Trophoblast cell (in vitro differentiated cells and primary cell): ENCODE measurements around the gene MMGT1.

ENCODE experiments used
- DNase-seq, 2 donors: peaks; one replicate each; pipeline ENCODE4 v3.0.0-alpha.2; 2016
- H2AFZ ChIP-seq: 2 replicates; pipeline ENCODE4 v1.6.1; 2013; ENCODE audit warnings: low read length, moderate library complexity, mild to moderate bottlenecking; ENCODE audit not compliant: insufficient read depth, poor library complexity
- H2AK5ac ChIP-seq: 2 replicates; pipeline ENCODE4 v1.6.1; 2013; ENCODE audit warnings: mild to moderate bottlenecking, low read length
- H2BK120ac ChIP-seq: 2 replicates; pipeline ENCODE4 v1.6.1; 2013; ENCODE audit warnings: low read length, mild to moderate bottlenecking, moderate library complexity; ENCODE audit not compliant: insufficient read depth, poor library complexity
- H2BK12ac ChIP-seq: 2 replicates; pipeline ENCODE4 v1.6.1; 2013; ENCODE audit warnings: mild to moderate bottlenecking, low read length, moderate library complexity
- H2BK5ac ChIP-seq: 2 replicates; pipeline ENCODE4 v1.6.1; 2013; ENCODE audit warnings: low read length, low read depth, moderate library complexity, mild to moderate bottlenecking; ENCODE audit not compliant: poor library complexity
- H3K14ac ChIP-seq: 2 replicates; pipeline ENCODE4 v1.6.1; 2013; ENCODE audit warnings: mild to moderate bottlenecking, low read length
- H3K18ac ChIP-seq: 2 replicates; pipeline ENCODE4 v1.6.1; 2013; ENCODE audit warnings: mild to moderate bottlenecking, low read length
- H3K23ac ChIP-seq: 2 replicates; pipeline ENCODE4 v1.6.1; 2013; ENCODE audit warnings: low read length
- H3K27ac ChIP-seq: 2 replicates; pipeline ENCODE4 v1.5.1; 2013; ENCODE audit warnings: low read depth, mild to moderate bottlenecking, inconsistent platforms, low read length, moderate library complexity
- H3K27me3 ChIP-seq: 2 replicates; pipeline ENCODE4 v1.6.1; 2013; ENCODE audit warnings: inconsistent platforms, mild to moderate bottlenecking, low read length, moderate library complexity; ENCODE audit not compliant: insufficient read depth
- H3K36me3 ChIP-seq, 2 experiments: 1 replicate in 1 of 2; 2 replicates in 1 of 2; pipeline ENCODE4 v1.6.1; 2013; ENCODE audit warnings: low read length in 2 of 2, mild to moderate bottlenecking in 2 of 2, moderate library complexity in 1 of 2; ENCODE audit not compliant: insufficient read depth in 2 of 2, control insufficient read depth in 1 of 2
- H3K4ac ChIP-seq: 2 replicates; pipeline ENCODE4 v1.6.1; 2013; ENCODE audit warnings: low read depth, mild to moderate bottlenecking, low read length, moderate library complexity
- H3K4me1 ChIP-seq, 2 experiments: 1 replicate in 1 of 2; 2 replicates in 1 of 2; pipeline ENCODE4 v1.6.1; 2013; ENCODE audit warnings: low read length in 2 of 2, mild to moderate bottlenecking in 2 of 2, moderate library complexity in 1 of 2; ENCODE audit not compliant: insufficient read depth in 2 of 2, control insufficient read depth in 1 of 2
- H3K4me2 ChIP-seq: 2 replicates; pipeline ENCODE4 v1.6.1; 2013; ENCODE audit warnings: inconsistent platforms, mild to moderate bottlenecking, low read length, moderate library complexity
- H3K4me3 ChIP-seq: 2 replicates; pipeline ENCODE4 v1.5.1; 2013; ENCODE audit warnings: mild to moderate bottlenecking, low read depth, low read length, inconsistent platforms
- H3K79me1 ChIP-seq: one replicate; pipeline ENCODE4 v1.6.1; 2013; ENCODE audit warnings: low read length
- H3K79me2 ChIP-seq: 2 replicates; pipeline ENCODE4 v1.6.1; 2013; ENCODE audit warnings: low read length, mild to moderate bottlenecking; ENCODE audit not compliant: control insufficient read depth, insufficient read depth, poor library complexity
- H3K9ac ChIP-seq: 2 replicates; pipeline ENCODE4 v1.6.1; 2013; ENCODE audit warnings: mild to moderate bottlenecking, low read length
- H3K9me3 ChIP-seq: 2 replicates; pipeline ENCODE4 v1.6.1; 2013; ENCODE audit warnings: low read depth, mild to moderate bottlenecking, control low read depth, inconsistent platforms, low read length; ENCODE audit not compliant: insufficient read depth
- H4K12ac ChIP-seq: 2 replicates; pipeline ENCODE4 v1.6.1; 2013; ENCODE audit warnings: low read depth, mild to moderate bottlenecking, low read length, moderate library complexity
- H4K8ac ChIP-seq: 2 replicates; pipeline ENCODE4 v1.6.1; 2013; ENCODE audit warnings: low read depth, mild to moderate bottlenecking, low read length, moderate library complexity
- H4K91ac ChIP-seq: one replicate; pipeline ENCODE4 v1.6.1; 2013; ENCODE audit warnings: low read depth, mild to moderate bottlenecking, low read length, moderate library complexity
- WGBS: extraction: QIAGEN DNeasy Blood & Tissue Kit; methylation state at CpG from one replicate; pipeline ENCODE4 v1.1.7; 2013; ENCODE audit warnings: missing lambda C conversion rate; ENCODE audit not compliant: insufficient read length, insufficient coverage; ENCODE audit errors: extremely low coverage; 5-methylcytosine and 5-hydroxymethylcytosine counted together

Gene MMGT1

GRCh38 chrX:135974279-135974856 is 580 bp upstream of the MMGT1 start:
- Histone ChIP-seq H3K79me1 (peaks cover 6% of the 10 kb centered on the region), H3K9ac (peak overlapping the region; percentile 65), H2AFZ (peak overlapping the region; percentile 54), H3K18ac (no peak overlapping the region), H2BK120ac (no peak overlapping the region), H2BK12ac (no peak overlapping the region), H3K27me3 (no peaks in the 10 kb centered on the region), H3K4ac (no peak overlapping the region), H3K23ac (no peak overlapping the region), H3K79me2 (peaks cover 2% of the 10 kb centered on the region), H4K8ac (no peak overlapping the region), H3K4me2 (peak overlapping the region; percentile 83), H3K4me1 (peaks cover 0 to 2% of the 10 kb centered on the region in 2 experiments), H3K9me3 (no peaks in the 10 kb centered on the region), H4K12ac (no peak overlapping the region), H3K14ac (no peak overlapping the region), H2AK5ac (no peak overlapping the region), H2BK5ac (no peak overlapping the region), H3K4me3 (no peak overlapping the region), H3K36me3 (peaks cover 0 to 2% of the 10 kb centered on the region in 2 experiments), H4K91ac (no peak overlapping the region), H3K27ac (no peak overlapping the region)
- peak; percentile 4 to 23 for DNase-seq
- WGBS: no CpG with 5 or more reads among the region's 32 CpGs

GRCh38 chrX:135973025-135973547 is 702 bp downstream of the MMGT1 start:
- Histone ChIP-seq H3K18ac (peak overlapping the region; percentile 11), H4K91ac (peak overlapping the region; percentile 10), H3K79me2 (peaks cover 2% of the 10 kb centered on the region), H3K4me1 (peaks cover 0 to 2% of the 10 kb centered on the region in 2 experiments), H3K27ac (peak overlapping the region; percentile 20), H3K4me3 (peak overlapping the region; percentile 84), H2AK5ac (no peak overlapping the region), H2BK12ac (no peak overlapping the region), H3K79me1 (peaks cover 6% of the 10 kb centered on the region), H3K23ac (no peak overlapping the region), H3K4me2 (peak overlapping the region; percentile 97), H3K4ac (peak overlapping the region; percentile 46), H2BK5ac (no peak overlapping the region), H3K14ac (peak overlapping the region; percentile 27), H3K27me3 (no peaks in the 10 kb centered on the region), H3K9ac (peak overlapping the region; percentile 88), H4K12ac (peak overlapping the region; percentile 77), H2BK120ac (no peak overlapping the region), H2AFZ (peak overlapping the region; percentile 82), H4K8ac (peak overlapping the region; percentile 51), H3K36me3 (peaks cover 0 to 2% of the 10 kb centered on the region in 2 experiments), H3K9me3 (no peaks in the 10 kb centered on the region)
- peak in 1 of 2 donors; percentile 41 for DNase-seq
- no CpG with 5 or more reads among the region's 10 CpGs for WGBS

DNA sequence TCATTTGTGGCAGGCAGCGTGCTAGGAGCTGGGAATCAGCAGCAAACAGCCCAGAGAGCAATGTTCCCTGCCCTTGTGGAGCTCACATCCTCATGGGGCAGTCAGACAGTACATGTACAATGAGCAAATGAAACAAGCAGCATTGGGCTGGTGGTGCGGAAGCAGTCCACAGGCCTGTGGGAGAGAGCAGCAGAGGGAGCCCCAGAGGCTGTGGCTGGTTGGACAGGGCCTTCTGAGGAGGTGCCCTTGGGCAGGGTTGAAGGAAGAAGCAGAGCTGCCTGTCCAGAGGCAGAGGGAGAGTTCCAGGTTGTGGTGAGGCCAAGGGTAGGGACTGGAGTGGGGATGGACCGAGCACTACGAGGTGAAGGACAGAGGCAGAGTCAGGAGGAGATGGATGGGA is 22.5 kb downstream of the MMGT1 start:
- Histone ChIP-seq H3K4me3 (no peak overlapping the region), H3K18ac (no peak overlapping the region), H4K91ac (no peak overlapping the region), H3K79me1 (no peaks in the 10 kb centered on the region), H3K4me2 (no peak overlapping the region), H3K27ac (no peak overlapping the region), H2BK120ac (no peak overlapping the region), H3K4me1 (no peaks in the 10 kb centered on the region), H3K14ac (no peak overlapping the region), H4K12ac (no peak overlapping the region), H3K79me2 (no peaks in the 10 kb centered on the region), H3K4ac (no peak overlapping the region), H2AK5ac (no peak overlapping the region), H3K9ac (no peak overlapping the region), H2BK12ac (no peak overlapping the region), H3K36me3 (peaks cover 0 to 1% of the 10 kb centered on the region in 2 experiments), H3K23ac (no peak overlapping the region), H4K8ac (no peak overlapping the region), H2AFZ (no peak overlapping the region), H2BK5ac (no peak overlapping the region), H3K9me3 (peaks cover 2% of the 10 kb centered on the region), H3K27me3 (no peaks in the 10 kb centered on the region)
- DNase-seq: no peak
- WGBS: no CpG with 5 or more reads among the region's 4 CpGs

DNA sequence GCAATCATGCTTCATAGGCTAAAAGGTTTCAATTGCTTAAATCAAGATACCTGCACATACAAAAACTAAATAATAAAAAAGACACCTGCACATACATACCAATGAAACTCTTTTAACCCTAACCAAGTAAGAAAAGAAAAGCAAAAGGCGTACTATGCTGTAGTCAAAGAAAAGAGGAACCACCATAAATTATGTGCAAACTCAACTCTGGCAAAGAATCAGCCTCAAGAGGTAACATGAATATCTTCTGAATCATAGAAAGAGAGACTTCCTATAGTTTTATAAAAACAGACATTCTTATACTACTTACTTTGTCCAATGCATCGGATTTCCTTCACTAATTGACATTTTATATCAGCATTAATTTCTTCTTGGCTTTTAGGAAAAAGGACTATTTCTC is 29.3 kb downstream of the MMGT1 start:
- no peak overlapping the region for H4K8ac ChIP-seq
- no peaks in the 10 kb centered on the region for H3K4me1 ChIP-seq
- H3K4ac ChIP-seq: no peak overlapping the region
- H2AFZ ChIP-seq: no peak overlapping the region
- no peak overlapping the region for H4K12ac ChIP-seq
- no peak overlapping the region for H3K27ac ChIP-seq
- peaks cover 0 to 1% of the 10 kb centered on the region in 2 experiments for H3K36me3 ChIP-seq
- DNase-seq: no peak
- H3K79me1 ChIP-seq: no peaks in the 10 kb centered on the region
- no peaks in the 10 kb centered on the region for H3K27me3 ChIP-seq
- H3K18ac ChIP-seq: no peak overlapping the region
- H3K79me2 ChIP-seq: no peaks in the 10 kb centered on the region
- H4K91ac ChIP-seq: no peak overlapping the region
- H3K4me2 ChIP-seq: no peak overlapping the region
- H3K14ac ChIP-seq: no peak overlapping the region
- H2BK120ac ChIP-seq: no peak overlapping the region
- no CpG with 5 or more reads among the region's 2 CpGs for WGBS
- H3K4me3 ChIP-seq: no peak overlapping the region
- no peak overlapping the region for H3K9ac ChIP-seq
- no peak overlapping the region for H2AK5ac ChIP-seq
- no peak overlapping the region for H2BK5ac ChIP-seq
- peaks cover 2% of the 10 kb centered on the region for H3K9me3 ChIP-seq
- H2BK12ac ChIP-seq: no peak overlapping the region
- H3K23ac ChIP-seq: no peak overlapping the region
